Fibroblast of villous mesenchyme (primary cell): ENCODE data around the gene THBS2. TPM values are rescaled to one million over a fixed set of nuclear protein-coding genes. Genes with fewer than 3 reads are reported as not detected.

Experiments
- DNase-seq: peaks from one replicate; pipeline ENCODE4 v3.0.0-alpha.2; 2010; ENCODE audit warnings: low read depth
- H3K4me3 ChIP-seq: 2 replicates; pipeline ENCODE4 v1.5.1; 2011; ENCODE audit warnings: low read depth, mild to moderate bottlenecking, low read length
- total RNA-seq: library from RNA; depleted of rRNA; stranded (reverse); fragments of >200 nt; gene quantifications from 2 replicates; pipeline ENCODE4 v1.2.3, GENCODE V29; 2012
- TF ChIP-seq, protein P1 (sequence below): IDR thresholded peaks from 2 replicates; pipeline ENCODE4 v1.5.1; 2012; ENCODE audit warnings: low read depth, mild to moderate bottlenecking, low read length; ENCODE audit not compliant: insufficient read depth

Gene THBS2
- total RNA-seq, 1 donor, result 374 TPM

- no peak for DNase-seq
- TF ChIP-seq, protein P1, sequence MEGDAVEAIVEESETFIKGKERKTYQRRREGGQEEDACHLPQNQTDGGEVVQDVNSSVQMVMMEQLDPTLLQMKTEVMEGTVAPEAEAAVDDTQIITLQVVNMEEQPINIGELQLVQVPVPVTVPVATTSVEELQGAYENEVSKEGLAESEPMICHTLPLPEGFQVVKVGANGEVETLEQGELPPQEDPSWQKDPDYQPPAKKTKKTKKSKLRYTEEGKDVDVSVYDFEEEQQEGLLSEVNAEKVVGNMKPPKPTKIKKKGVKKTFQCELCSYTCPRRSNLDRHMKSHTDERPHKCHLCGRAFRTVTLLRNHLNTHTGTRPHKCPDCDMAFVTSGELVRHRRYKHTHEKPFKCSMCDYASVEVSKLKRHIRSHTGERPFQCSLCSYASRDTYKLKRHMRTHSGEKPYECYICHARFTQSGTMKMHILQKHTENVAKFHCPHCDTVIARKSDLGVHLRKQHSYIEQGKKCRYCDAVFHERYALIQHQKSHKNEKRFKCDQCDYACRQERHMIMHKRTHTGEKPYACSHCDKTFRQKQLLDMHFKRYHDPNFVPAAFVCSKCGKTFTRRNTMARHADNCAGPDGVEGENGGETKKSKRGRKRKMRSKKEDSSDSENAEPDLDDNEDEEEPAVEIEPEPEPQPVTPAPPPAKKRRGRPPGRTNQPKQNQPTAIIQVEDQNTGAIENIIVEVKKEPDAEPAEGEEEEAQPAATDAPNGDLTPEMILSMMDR, result no peak
- H3K4me3 ChIP-seq, result no peak overlapping the region
Measured at GRCh38 chr6:169194737-169195136, 58.9 kb downstream of the THBS2 start.

DNA sequence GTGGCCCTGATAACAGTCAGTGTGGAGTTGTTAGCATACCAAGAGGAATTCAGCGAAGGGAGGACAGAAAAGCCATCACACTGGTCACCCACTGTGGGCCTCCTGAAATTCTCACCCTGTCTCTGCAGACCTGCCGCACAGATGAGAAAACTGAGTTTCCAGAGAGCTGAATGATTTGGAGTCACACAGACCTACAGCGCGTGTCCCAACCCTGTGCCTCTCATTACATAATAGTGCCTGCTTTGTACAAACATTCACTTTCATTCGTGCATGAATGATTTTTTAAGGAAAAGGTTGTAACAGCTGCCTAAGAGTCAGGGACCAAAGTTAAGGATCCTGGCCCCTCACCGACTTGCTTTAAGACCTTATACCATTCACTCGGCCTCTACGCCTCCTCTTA, 62.7 kb downstream of the THBS2 start:
- no peak for DNase-seq
- H3K4me3 ChIP-seq, result no peak overlapping the region
- TF ChIP-seq, protein P1, result no peak

GRCh38 chr6:169190144-169190584, 63.5 kb downstream of the THBS2 start:
- peak; percentile 92 for DNase-seq
- H3K4me3 ChIP-seq, result no peak overlapping the region
- TF ChIP-seq, protein P1, result no peak

- TF ChIP-seq, protein P1, result no peak
- H3K4me3 ChIP-seq, result no peak overlapping the region
- DNase-seq, result no peak
Measured at GRCh38 chr6:169189686-169190085, 64.0 kb downstream of the THBS2 start.

DNA sequence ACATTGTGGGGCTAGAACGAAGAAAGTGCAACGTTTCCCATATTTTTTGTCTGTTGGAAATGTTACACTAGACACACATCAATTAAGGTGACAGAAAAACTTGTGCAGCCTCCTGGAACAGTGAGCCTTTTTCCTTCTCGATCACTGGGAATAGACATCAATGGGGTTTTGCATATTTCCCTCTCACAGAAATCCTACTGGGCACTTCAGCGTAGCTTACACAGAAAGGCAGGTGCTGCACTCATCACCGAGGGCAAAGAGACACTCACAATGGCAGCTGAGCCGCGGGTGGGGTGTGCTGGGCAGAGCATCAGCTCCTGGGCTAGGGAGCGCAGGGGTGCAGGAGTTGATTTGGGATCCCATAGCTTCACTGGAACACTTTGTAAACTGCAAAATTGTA, 64.5 kb downstream of the THBS2 start:
- no peak for DNase-seq
- no peak overlapping the region for H3K4me3 ChIP-seq
- TF ChIP-seq, protein P1, result no peak

DNA sequence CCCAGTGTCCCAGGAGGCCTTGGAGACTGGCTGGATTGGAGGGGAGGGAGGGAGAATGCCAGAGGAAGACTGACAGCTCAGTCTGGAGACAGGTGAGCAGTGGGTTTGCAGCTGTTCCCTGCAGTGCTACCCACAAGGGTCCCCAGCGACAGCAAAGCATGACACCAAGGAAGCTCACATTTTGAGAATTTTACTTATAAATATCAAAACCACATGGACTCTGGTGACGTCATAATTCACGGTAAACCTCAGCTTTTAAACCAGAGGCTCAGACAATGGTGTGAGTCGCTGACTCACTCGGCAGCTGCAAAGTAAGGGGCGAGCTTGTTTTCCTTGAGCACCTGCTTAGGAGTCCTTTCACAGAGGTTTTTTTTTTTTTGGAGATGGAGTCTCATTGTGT, 65.2 kb downstream of the THBS2 start:
- TF ChIP-seq, protein P1, result no peak
- no peak overlapping the region for H3K4me3 ChIP-seq
- DNase-seq, result peak; percentile 87

GRCh38 chr6:169188051-169188470, 65.6 kb downstream of the THBS2 start:
- TF ChIP-seq, protein P1, result no peak
- DNase-seq, result no peak
- no peak overlapping the region for H3K4me3 ChIP-seq
